Heart right ventricle (tissue), 16 donors: ENCODE data around the gene MKKS. TPM values are rescaled to one million over a fixed set of nuclear protein-coding genes. Genes with fewer than 3 reads are reported as not detected.
A peak's percentile ranks its signal among the peaks of the same experiment; 100 is the strongest.

Experiments used
- ATAC-seq, 8 donors: fragments of 200-7000 bp; cut with Tn5 transposase; one replicate each; pipeline ENCODE4 v1.9.1; 2020; ENCODE audit warnings: mild to moderate bottlenecking in 8 of 8, moderate library complexity in 8 of 8, moderate number of reproducible peaks in 1 of 8
- DNase-seq, 2 donors: peaks; one replicate each; pipeline ENCODE4 v3.0.0-alpha.2; 2020
- H3K27ac ChIP-seq, 10 donors: fragments of 200-600 bp; sonication (generic) in 2 of 10; one replicate each; pipeline versions ENCODE4 v1.5.0 to v1.8.0; 2020 to 2022; ENCODE audit warnings: mild to moderate bottlenecking in 3 of 10
- H3K27me3 ChIP-seq, 7 donors: fragments of 200-600 bp; one replicate each; pipeline ENCODE4 v1.8.0; 2021 to 2022; ENCODE audit warnings: mild to moderate bottlenecking in 2 of 7
- H3K36me3 ChIP-seq, 9 donors: fragments of 200-600 bp; sonication (generic) in 1 of 9; one replicate each; pipeline versions ENCODE4 v1.5.0 to v1.8.0; 2020 to 2022; ENCODE audit warnings: mild to moderate bottlenecking in 2 of 9
- H3K4me1 ChIP-seq, 9 donors: fragments of 200-600 bp; sonication (generic) in 1 of 9; one replicate each; pipeline versions ENCODE4 v1.5.0 to v1.8.0; 2020 to 2022; ENCODE audit warnings: mild to moderate bottlenecking in 4 of 9
- H3K4me3 ChIP-seq, 10 donors: fragments of 200-600 bp; sonication (generic) in 2 of 10; one replicate each; pipeline versions ENCODE4 v1.5.0 to v1.8.0; 2020 to 2022; ENCODE audit warnings: mild to moderate bottlenecking in 7 of 10, moderate library complexity in 2 of 10
- H3K9me3 ChIP-seq, 11 donors: fragments of 200-600 bp in 10 of 11; sonication (generic) in 2 of 11; one replicate each; pipeline versions ENCODE4 v1.5.0 to v1.8.0; 2013 to 2022; ENCODE audit warnings: mild to moderate bottlenecking in 2 of 11, control low read depth in 1 of 11, moderate library complexity in 1 of 11
- WGBS, 2 donors: extraction: QIAGEN DNeasy Blood & Tissue Kit; methylation state at CpG; one replicate each; pipeline ENCODE4 v1.1.7; 2013; ENCODE audit warnings: inconsistent platforms in 1 of 2; 5-methylcytosine and 5-hydroxymethylcytosine counted together
- intact Hi-C, 10 donors: fragments of 100-400 bp; cut with DNase I; formaldehyde crosslinking; loops; one replicate each; pipeline versions ENCODE4 v1.11.1 to v1.14.2; 2022
- polyA plus RNA-seq, 2 donors: library from polyadenylated mRNA; stranded (reverse); fragments of 200-250 nt; gene quantifications; one replicate each; pipeline ENCODE4 v1.2.3, GENCODE V29; 2013
- total RNA-seq, 10 donors: library from RNA; stranded (reverse); fragmentation: NEBNext Ultra II Directional in 3 of 10; extraction: Animal tissue kit (Norgen Biotek cat#: 25700) in 3 of 10; gene quantifications; one replicate each; pipeline versions ENCODE4 v1.2.1 to v1.2.4, GENCODE V29; 2021 to 2023
- TF ChIP-seq, protein P1 (sequence below), 9 donors: fragments of 200-600 bp; sonication (generic) in 2 of 9; IDR thresholded peaks; one replicate each; pipeline versions ENCODE4 v1.5.0 to v1.8.0; 2021 to 2022; ENCODE audit warnings: antibody characterized with exemption in 9 of 9, mild to moderate bottlenecking in 5 of 9, moderate library complexity in 1 of 9
- donor health status: Arrhythmogenic right ventricular cardiomyopathy.
- donor health status: ischemic (EF 13 %, LVEDD 7.1; RV severe dilation, severe dysfunction).
- donor health status: healthy with polysubstance abuse.
- donor health status: DM: no; HTN: yes; CAD: no.
- donor health status: DM: no; HTN: no; CAD: no.
- donor health status: ischemic (EF 25% LVEDD 6.9; RV normal size, moderate dysfunction).
- donor health status: ischemic (EF 25% LVEDD 5.7; RV mildly dilated, moderate dysfunction).
- donor health status: healthy.
- donor health status: DM: yes; HTN: yes; CAD: no.
- donor health status: Ischemic cardiomyopathy.
- donor health status: ischemic (EF 35%, LVEDD 5.7; RV mildly dilated, moderate dysfunction).
- donor health status: nonischemic (EF 11% LVEDD 7.7; RV severe dilation, severe dysfunction).
- donor health status: DM: yes; HTN: yes; CAD: no.
- donor health status: PGD.
- donor health status: ischemic (EF 29% LVEDD 5.4; RV normal size, mild dysfunction).
- donor health status: nonischemic (EF 23%, LVEDD 6.1; RV moderate dilation, normal function).

Gene MKKS
- total and polyA plus RNA-seq, 12 donors, result 13.6 to 30.7 (median 19.4) TPM

DNA sequence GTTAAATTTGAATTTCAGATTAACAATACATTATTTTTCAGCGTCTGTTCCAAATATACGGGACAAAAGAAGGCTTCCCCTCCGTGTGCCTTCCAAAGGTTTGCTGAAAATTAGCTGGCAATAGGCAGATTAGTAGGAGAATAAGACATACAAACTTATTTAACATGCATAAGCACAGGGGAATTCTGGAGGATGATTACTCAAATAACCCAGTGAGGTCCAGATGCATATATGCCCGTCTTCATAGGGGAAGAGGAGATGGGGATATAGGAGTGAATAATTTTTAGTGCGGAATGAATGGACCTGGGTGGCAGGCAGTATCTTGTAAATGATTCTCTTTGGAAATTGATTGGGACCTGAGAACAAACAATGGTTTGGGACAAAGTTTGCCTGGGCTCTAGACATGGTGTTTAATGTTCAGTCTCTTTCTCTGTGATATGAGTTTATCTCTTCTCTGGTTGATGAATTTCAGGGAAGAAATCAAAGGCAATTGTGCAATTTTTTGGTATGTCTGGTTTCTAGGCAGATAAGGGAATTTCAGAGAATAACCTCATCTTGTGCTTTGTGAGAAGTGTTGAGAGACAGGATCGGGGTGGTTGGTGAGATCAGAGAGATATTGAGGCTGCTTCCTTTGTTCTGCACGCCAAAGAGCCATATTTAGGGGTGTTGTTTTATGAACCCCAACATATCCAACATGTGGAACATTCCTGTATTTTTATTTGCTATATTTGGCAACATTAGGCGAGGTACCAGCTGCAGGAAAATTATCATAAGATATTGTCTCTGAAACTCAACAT, 63.7 kb downstream of the MKKS start:
- no peaks in the 10 kb centered on the region for H3K36me3 ChIP-seq
- no peak overlapping the region for H3K4me3 ChIP-seq
- H3K9me3 ChIP-seq, result peaks cover 0 to 2% (median 0%) of the 10 kb centered on the region in 11 donors
- TF ChIP-seq, protein P1, sequence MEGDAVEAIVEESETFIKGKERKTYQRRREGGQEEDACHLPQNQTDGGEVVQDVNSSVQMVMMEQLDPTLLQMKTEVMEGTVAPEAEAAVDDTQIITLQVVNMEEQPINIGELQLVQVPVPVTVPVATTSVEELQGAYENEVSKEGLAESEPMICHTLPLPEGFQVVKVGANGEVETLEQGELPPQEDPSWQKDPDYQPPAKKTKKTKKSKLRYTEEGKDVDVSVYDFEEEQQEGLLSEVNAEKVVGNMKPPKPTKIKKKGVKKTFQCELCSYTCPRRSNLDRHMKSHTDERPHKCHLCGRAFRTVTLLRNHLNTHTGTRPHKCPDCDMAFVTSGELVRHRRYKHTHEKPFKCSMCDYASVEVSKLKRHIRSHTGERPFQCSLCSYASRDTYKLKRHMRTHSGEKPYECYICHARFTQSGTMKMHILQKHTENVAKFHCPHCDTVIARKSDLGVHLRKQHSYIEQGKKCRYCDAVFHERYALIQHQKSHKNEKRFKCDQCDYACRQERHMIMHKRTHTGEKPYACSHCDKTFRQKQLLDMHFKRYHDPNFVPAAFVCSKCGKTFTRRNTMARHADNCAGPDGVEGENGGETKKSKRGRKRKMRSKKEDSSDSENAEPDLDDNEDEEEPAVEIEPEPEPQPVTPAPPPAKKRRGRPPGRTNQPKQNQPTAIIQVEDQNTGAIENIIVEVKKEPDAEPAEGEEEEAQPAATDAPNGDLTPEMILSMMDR (IDR thresholded peaks at IDR 0.05), result no peak
- H3K4me1 ChIP-seq, result peaks cover 0 to 6% (median 0%) of the 10 kb centered on the region in 9 donors
- peaks cover 0 to 9% (median 1%) of the 10 kb centered on the region in 7 donors for H3K27me3 ChIP-seq
- ATAC-seq (no peak), DNase-seq (no peak)
- whole genome bisulfite sequencing, 2 donors, result 67 to 68% methylated on average over 8 of the region's 8 CpGs
- no peak overlapping the region for H3K27ac ChIP-seq
- intact Hi-C loops, result no loop called here

DNA sequence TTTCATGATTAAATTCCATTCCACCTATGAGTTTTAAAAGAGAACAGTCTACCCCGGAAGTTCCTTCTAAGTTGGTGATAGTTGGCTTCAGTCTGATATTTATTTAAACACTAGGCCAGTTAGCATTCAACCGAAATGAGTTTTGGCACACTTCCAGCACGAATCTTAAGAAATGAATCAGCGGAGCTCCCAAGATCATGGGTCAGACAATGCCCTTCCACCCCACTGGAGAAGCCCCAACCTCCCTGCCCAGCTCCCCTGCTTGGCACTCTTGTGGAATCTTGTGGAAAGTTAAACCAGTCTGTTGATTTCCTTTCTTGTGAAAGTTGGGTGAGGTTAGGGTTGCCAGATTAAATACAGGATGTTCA, 64.3 kb downstream of the MKKS start:
- no peak overlapping the region for H3K27ac ChIP-seq
- no peak overlapping the region for H3K4me3 ChIP-seq
- ATAC-seq (peak in 2 of 8 donors; percentile 22 to 41), DNase-seq (no peak)
- peaks cover 0 to 13% (median 6%) of the 10 kb centered on the region in 7 donors for H3K27me3 ChIP-seq
- H3K4me1 ChIP-seq, result peaks cover 0 to 6% (median 0%) of the 10 kb centered on the region in 9 donors
- intact Hi-C loops, result no loop called here
- TF ChIP-seq, protein P1 (IDR thresholded peaks at IDR 0.05), result no peak
- H3K9me3 ChIP-seq, result peaks cover 0 to 2% (median 0%) of the 10 kb centered on the region in 11 donors
- H3K36me3 ChIP-seq, result no peaks in the 10 kb centered on the region
- 46% methylated on average over 4 of the region's 4 CpGs for WGBS, 2 donors

DNA sequence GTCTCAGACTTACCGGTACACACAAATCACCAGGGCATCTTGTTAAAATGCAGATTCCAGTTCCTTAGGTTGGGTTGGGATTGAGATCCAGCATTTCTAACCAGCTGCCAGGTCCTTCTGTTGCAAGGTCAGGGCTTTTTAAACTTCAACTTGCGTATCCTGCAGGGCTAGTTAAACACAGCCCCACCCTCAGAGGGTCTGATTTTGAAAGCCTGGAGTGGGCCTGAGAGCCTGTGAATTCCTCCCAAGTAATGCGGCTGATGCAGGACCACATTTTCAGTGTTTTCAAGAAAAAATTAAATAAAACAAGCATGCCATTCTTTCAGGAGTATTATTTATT, 65.3 kb downstream of the MKKS start:
- 96 to 97% methylated on average over 3 of the region's 3 CpGs for WGBS, 2 donors
- intact Hi-C loops, result no loop called here
- DNase-seq (no peak), ATAC-seq (no peak)
- Histone ChIP-seq H3K27me3 (peaks cover 0 to 16% (median 7%) of the 10 kb centered on the region in 7 donors), H3K36me3 (no peaks in the 10 kb centered on the region), H3K4me1 (peaks cover 0 to 6% (median 0%) of the 10 kb centered on the region in 9 donors), H3K4me3 (no peak overlapping the region), H3K9me3 (peaks cover 0 to 2% (median 0%) of the 10 kb centered on the region in 11 donors), H3K27ac (no peak overlapping the region)
- TF ChIP-seq, protein P1 (IDR thresholded peaks at IDR 0.05), result no peak

DNA sequence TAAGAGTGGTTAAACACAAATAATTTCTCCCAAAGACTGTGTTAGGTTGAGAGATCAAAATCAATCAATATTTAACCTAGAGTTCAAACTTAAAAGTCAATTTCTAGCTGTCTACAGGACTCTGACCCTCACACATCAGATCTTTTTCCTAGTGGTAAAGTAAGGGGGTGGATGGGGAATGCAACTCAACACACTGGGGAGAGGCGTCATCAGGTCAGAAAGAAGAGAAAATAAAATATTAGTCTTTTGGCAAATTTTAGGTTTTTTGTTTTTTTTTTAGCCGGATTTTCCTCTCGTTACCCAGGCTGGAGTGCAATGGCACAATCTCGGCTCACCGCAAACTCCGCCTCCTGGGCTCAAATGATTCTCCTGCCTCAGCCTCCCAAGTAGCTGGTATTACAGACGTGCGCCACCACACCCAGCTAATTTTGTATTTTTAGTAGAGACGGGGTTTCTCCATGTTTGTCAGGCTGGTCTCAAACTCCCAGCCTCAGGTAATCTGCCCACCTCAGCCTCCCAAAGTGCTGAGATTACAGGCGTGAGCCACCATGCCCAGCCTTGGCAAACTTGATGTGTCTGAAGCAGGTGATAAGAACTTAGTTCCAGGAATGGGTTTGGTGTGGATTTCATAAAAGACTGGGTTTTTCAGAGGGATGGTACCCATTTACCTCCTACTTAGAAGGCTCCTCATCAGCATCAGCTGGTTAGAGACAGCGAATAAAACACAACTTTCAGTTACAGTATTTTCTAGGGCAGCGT, 65.9 kb downstream of the MKKS start:
- DNase-seq, result no peak
- Histone ChIP-seq H3K27me3 (peaks cover 0 to 19% (median 11%) of the 10 kb centered on the region in 7 donors), H3K9me3 (peaks cover 0 to under 1% (median 0%) of the 10 kb centered on the region in 11 donors), H3K4me3 (no peak overlapping the region), H3K27ac (no peak overlapping the region), H3K36me3 (no peaks in the 10 kb centered on the region), H3K4me1 (peaks cover 0 to 6% (median 0%) of the 10 kb centered on the region in 9 donors)
- WGBS, 2 donors, result 94 to 96% methylated on average over 12 of the region's 12 CpGs
- ATAC-seq, result no peak
- intact Hi-C loops, result no loop called here
- TF ChIP-seq, protein P1 (IDR thresholded peaks at IDR 0.05), result no peak
